ENCODE data around the gene STX4.

Gene STX4

GRCh38 chr16:31071861-31072260 lies 38.5 kb downstream of the STX4 start:
- no peak for FAIRE-seq

GRCh38 chr16:31072540-31073141 lies 39.3 kb downstream of the STX4 start:
- FAIRE-seq: no peak

GRCh38 chr16:31073142-31073969 lies 40.0 kb downstream of the STX4 start:
- FAIRE-seq: no peak

GRCh38 chr16:31073970-31074813 lies 40.8 kb downstream of the STX4 start, which contains the start of the genes ZNF646 and ZNF668:
ZNF646 (plus strand) TSS chr16:31074422; CDS start chr16:31076325, 1,903 bp downstream.
ZNF668 (minus strand) TSS chr16:31074240; CDS start chr16:31064459, 9,781 bp downstream.
- FAIRE-seq: peak; percentile 53

GRCh38 chr16:31074814-31075183 lies 41.4 kb downstream of the STX4 start:
- FAIRE-seq: no peak

- no peak for FAIRE-seq
These were observed 43.0 kb downstream of the STX4 start for GRCh38 chr16:31076319-31076718.

GRCh38 chr16:31077024-31077423 lies 43.7 kb downstream of the STX4 start:
- no peak for FAIRE-seq

GRCh38 chr16:31077592-31078396 lies 44.4 kb downstream of the STX4 start:
- no peak for FAIRE-seq

- no peak for FAIRE-seq
These were observed 45.4 kb downstream of the STX4 start for GRCh38 chr16:31078597-31079341.

GRCh38 chr16:31079342-31079944 lies 46.1 kb downstream of the STX4 start:
- FAIRE-seq: no peak

- FAIRE-seq: no peak
These were observed 46.8 kb downstream of the STX4 start for GRCh38 chr16:31080035-31080629.

- no peak for FAIRE-seq
These were observed 47.5 kb downstream of the STX4 start for GRCh38 chr16:31080756-31081419.

- FAIRE-seq: no peak
These were observed 48.3 kb downstream of the STX4 start for GRCh38 chr16:31081428-31082351.

GRCh38 chr16:31082368-31083045 lies 49.1 kb downstream of the STX4 start:
- no peak for FAIRE-seq

- no peak for FAIRE-seq
These were observed 49.7 kb downstream of the STX4 start for GRCh38 chr16:31083081-31083480.

- FAIRE-seq: no peak
These were observed 50.2 kb downstream of the STX4 start for GRCh38 chr16:31083556-31083955.

- FAIRE-seq: no peak
These were observed 50.6 kb downstream of the STX4 start for GRCh38 chr16:31083981-31084380.

- no peak for FAIRE-seq
These were observed 51.4 kb downstream of the STX4 start for GRCh38 chr16:31084584-31085302.

Measured in colon (tissue), 2 donors.